Mucosa of gallbladder (tissue), 1 donor: Measurements from ENCODE around the gene CHADL. TPM values are rescaled to one million over a fixed set of nuclear protein-coding genes. Genes with fewer than 3 reads are reported as not detected.
A peak's percentile ranks its signal among the peaks of the same experiment; 100 is the strongest.

Experiments
- DNase-seq: peaks from one replicate; pipeline ENCODE4 v3.0.0-alpha.2; 2020; ENCODE audit warnings: low spot score
- total RNA-seq: library from RNA; stranded (reverse); gene quantifications from one replicate; pipeline ENCODE4 v1.2.1, GENCODE V29; 2021
- donor health status: DM: no; HTN: no; CAD: no.

Gene CHADL
- total RNA-seq, 1 donor from 2014 or later: 5.4 TPM

DNA sequence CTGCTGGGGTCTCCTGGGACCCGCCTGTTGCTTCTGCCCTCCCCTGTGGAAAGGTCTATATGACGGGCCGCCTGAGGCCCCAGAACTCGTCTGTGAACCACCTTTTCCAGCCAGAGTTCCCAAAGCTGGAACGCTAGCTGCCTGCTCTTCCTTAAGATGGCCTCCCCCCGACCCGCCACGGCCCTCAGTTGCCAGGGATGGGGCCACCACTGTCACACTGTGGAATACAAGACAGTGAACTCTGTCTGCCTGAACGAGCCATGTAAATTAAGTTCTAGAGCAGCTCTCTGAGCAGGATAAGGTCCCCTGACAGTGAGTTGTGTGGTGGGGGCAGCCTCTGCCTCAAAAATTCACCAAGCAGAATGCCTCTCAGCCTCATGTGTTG lies 10.3 kb downstream of the CHADL start:
- DNase-seq: no peak

DNA sequence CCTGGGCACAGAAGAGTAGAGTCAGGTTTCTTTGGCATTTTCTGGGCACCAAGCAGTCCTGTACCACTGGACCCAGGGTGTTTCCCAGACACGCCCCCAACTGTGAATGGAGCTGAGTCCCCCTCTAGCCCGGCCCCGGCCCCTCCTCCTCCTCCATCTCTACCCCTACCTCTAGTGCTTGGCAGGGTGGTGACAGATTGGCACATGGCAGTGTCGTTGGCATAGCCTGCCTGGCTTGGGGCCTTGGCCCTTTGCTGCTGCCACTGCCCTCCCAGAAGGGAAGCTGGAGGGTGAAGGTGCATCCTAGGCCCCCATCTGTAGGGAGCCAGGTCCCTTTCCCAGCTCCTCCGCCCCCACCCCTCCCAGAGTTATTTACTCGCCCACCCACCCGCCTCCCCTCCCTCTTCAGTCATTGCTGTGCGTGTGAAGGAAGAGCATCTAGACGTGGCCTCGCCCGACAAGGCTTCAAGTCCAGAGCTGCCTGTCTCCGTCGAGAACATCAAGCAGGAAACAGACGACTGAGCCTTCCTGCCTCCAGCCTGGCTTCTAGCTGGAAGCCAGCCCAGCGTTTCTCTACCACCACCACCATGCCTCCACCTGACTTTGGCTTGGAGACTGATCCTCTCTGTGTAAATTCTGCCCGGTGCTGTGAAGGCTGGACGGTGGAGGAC lies 10.9 kb downstream of the CHADL start:
- no peak for DNase-seq

DNA sequence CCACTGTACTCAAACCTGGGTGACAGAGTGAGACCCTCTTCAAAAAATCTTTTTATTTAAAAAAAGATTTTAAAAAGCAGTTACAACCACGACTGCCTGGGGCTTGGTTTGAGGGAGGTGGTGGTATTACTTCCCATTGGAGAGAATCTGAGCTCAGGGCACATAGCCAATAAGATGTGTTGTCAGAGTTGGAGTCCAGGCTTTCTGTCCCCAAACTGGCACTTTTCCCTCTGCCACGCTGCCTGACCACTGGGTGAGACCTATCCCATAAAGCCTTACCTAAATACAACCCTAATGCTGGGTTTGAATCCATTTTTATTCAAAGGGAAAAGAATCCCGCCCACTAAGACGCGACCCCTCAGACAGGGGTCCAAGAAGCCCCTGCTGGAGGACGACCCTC lies 11.5 kb downstream of the CHADL start:
- DNase-seq: no peak

DNA sequence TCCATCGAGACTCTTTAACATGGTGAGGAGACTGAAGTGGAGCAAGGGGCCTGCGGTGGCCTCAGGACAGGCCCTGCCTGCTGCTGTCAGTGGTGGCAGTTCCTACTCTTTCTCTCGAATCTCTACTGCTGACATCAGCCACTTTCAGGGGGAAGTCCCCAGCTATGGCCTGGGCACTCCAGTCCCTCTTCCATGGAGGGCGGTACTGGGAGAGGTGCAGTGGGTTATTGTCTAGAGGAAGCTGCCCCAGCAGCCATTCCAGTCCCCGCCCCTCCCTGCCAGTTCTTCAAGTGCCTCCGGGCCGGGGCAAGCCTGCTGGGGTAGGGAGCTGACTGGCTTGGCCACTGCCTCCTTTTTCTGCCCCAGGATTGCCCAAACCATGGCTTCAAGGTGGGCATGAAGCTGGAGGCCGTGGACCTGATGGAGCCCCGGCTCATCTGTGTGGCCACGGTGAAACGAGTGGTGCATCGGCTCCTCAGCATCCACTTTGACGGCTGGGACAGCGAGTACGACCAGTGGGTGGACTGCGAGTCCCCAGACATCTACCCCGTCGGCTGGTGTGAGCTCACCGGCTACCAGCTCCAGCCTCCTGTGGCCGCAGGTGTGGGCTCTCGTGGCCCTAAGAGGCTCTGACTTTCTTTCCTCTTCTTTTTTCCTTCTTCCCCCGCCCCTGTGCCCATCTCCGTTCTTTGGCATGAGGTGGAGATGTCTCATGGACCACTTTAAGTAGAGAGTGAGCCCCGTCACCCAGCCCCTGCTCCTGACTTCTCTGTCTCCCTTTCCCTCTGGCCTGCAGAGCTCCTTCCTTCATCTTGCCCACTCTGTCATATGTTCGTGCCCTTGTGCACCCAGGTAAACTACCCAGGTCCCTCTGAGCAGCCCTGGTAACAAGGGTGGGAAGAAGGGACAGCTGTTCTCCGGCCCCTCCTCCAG lies 13.7 kb downstream of the CHADL start:
- no peak for DNase-seq

DNA sequence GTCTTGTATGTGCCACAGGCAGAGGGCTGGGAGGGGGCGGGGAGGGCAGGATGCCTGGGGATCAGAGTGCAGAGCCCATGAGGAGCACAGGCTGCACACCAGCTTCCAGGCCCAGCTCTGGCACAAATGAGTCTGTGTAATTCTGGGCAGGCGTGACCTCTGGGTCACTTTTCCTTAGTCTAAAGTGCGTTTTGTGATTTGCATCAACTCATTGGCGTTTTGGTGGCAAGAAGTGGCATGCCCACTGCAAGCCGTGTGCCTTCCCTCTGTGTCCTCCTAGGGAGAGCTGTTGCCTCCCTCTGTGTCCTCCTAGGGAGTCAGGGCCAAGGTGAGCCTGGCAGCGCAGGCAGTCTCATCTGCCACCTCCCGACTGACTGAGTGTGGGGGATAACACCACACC lies 17.2 kb downstream of the CHADL start:
- DNase-seq: no peak

DNA sequence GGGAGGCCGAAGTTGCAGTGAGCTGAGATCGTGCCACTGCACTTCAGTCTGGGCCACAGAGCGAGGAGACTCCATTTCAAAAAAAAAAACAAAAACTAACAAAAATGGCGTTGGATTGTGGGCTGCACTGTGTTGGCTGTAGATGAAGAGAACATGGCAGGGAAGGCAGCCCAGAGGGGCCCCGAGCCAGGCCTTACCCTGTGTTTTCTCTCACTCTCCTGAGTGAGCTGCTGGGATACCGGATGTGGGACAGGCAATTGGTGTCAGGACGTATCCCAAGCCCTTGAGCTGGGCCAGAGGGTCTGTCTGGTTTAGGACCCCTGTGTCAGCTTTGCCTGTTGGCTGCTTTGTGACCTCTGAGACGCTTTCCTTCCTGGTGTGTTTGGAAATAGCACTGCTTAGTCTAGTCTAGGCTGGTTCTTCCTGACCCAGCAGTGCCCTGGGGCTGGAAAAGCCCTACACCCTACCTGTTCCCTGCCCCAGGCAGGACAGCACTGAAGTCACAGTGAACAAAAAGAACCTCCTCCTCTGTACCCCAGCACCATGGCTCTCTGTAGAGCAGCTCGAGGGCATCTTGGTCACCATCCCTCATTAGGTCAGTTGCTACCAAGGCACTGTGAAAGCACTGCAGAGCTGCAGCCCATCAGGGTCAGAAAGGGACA lies 17.8 kb downstream of the CHADL start:
- DNase-seq: no peak

DNA sequence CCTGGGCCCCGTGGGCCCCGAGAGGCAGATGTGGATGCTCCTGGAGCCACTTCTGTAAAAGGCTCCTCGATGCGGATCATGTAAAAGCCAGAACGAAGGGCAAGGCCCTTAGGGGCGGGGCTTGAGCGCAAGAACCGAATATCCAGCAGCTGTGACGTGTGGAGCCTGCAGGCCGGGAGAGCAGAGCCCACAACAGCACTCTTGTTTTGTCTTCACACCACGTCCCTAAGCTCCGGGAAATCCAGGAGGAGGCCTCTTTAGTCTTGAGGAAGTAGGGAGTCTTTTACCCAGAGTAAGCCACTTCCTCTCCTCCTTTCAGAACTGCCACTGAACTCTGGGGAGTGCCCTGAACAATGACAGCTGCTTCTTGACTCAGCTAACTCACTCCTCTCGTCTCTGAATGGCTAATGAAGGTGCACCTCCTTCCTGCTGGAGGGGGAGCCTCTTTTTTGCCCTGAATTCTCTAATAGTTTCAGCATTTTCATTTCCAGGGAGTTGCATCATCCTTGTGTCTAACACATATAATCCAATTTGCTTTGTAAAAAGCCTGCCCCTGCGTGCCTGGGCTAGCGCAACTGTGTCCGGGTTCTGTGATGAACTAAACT lies 23.1 kb downstream of the CHADL start:
- DNase-seq: peak; percentile 67

DNA sequence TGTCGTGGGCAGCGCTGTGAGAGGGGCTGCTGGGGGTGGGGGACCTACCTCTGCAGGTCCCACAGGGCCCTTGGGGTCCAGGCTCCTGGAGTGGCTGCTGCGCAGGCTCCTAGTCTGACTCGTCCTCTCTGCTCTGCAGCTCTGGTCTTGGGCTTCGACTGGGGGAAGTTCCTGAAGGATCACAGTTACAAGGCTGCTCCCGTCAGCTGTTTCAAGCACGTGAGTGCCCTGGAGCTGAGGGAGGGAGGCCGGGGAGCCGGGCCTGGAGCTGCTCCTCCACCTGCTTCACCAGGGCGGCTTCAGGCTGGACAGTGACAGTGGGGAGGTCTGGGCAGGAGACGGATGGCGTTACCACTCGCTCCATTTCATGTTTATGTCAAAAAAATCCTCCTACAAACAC lies 23.7 kb downstream of the CHADL start:
- DNase-seq: no peak

DNA sequence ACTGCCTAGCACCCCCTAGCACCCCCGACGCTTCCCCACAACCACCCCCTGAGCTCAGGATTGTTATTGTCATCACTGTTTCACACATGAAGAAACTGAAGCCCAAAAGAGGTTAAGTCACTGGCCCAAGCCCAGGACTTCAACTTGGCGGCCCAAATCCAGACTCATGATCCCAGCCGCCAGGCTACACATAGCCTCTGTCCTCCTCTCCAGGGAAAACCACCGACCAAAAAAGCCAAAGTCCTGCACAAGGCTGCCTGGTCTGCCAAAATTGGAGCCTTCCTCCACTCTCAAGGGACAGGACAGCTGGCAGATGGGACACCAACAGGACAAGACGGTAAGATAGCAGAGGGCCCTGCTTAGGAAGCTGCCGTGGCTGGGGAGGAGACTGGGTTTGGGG lies 24.8 kb downstream of the CHADL start:
- DNase-seq: no peak

DNA sequence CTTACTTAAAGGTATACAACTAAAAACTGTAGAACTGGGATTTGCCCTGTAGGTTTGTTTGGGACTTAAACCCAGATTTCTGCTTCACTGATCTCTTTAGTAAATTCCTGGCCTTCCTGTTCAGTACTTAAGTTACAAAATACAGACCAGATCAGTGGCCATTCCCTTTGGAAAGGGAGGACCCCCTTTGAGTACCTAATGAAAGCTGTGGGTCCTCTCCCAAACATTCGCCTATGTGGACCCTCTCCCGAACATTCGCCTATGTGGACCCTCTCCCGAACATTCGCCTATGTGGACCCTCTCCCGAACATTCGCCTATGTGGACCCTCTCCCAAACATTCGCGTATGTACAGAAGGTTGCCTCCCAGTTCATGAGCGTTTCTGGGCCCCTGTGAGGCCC lies 25.3 kb downstream of the CHADL start:
- no peak for DNase-seq

DNA sequence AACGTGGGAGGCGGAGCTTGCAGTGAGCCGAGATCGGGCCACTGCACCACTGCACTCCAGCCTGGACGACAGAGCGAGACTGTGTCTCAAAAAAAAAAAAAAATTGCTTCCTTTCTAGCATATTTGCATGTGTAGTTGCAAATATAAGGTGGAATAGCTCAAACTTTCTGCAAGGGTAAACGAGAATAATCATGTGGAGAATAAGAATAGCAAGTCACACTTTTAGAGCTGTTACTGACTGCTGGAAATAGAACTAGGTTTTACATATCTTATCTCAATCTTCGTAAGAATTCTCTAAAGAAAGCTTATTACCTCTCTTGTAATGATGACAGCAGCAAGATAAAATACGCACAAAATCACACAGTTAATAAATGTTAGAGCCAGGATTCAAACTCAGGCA lies 34.0 kb downstream of the CHADL start:
- DNase-seq: no peak

DNA sequence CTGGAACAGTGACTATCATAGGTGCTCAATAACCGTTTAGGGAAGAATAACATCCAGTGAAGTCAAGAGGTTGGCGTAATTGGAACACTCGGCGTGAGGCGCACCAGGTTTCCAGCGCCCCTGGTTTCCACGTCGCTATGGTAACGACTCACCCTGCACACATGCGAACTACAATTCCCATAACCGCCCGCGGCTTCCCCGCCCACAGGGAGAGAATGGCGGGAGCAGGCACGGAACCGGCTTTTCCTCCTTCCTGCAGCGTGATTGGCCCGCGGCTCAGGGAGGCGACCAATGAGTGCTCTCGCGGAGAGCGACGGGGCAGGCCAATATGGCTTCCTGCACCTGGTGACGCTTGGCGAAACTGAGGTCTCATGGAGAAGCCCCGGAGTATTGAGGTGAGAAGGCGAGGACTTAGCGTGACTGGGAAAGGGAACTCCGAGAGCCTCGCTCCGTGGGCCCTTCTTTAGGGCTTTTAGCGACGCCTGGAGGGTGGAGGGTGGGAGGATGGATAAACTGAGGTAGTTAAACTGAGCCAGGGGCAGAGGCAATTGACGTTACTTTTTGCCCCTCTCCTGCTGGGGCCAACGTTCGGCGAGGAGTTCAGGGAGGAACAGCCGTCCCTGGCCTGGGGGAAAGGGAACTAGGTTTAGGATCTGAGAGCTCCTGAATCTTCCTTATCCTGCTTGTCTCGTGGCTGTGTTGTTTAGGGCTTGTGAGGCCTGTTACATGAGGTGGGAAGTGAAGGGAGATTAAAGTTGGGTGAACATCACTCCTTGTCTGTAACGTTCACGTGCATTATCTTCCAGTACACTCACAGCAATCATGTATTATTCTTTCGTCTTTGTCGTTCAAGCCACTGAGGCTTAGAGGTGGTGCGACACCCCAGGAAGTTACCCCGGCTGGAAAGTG lies 35.5 kb downstream of the CHADL start, which contains the start of gene L3MBTL2:
Gene L3MBTL2 (plus strand): TSS at position 321 of the 909 bp plus-strand sequence. CDS start 51 bp downstream, at position 372.
- peak; percentile 97 for DNase-seq

DNA sequence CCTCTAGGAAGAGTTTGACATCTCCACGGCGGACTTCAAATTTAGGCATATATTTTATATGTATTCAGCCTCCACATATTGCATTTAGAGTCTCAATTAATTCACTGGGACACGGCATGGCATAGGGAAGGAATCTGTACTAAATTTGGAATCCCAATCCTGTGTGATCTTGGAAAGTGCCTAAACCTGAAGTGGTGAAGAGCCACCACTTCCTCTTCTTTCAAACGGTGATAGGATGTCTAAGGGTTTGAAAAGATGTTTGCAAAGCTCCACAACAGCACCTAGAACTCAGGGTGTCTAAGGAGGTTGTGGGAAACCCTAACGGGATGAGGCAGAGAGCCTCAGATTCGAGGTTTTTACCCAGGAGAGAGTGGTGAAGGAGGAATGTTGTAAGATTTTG lies 36.7 kb downstream of the CHADL start:
- no peak for DNase-seq

DNA sequence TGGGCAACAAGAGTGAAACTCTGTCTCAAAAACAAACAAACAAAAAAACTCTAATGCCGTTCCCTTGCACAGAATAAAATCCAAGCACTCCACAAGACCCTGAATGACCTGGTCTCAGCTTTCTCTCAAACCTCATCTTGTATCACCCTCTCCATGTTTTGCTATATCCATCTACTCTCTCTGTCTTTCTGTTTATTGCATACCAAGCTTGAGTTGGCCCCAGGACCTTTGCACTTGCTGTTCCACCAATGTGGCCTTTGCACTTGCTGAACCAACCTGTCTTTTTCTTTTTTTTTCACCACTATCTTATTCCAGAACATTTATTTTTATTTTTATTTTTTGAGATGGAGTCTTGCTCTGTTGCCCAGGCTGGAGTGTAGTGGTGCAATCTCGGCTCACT lies 37.6 kb downstream of the CHADL start:
- DNase-seq: no peak

DNA sequence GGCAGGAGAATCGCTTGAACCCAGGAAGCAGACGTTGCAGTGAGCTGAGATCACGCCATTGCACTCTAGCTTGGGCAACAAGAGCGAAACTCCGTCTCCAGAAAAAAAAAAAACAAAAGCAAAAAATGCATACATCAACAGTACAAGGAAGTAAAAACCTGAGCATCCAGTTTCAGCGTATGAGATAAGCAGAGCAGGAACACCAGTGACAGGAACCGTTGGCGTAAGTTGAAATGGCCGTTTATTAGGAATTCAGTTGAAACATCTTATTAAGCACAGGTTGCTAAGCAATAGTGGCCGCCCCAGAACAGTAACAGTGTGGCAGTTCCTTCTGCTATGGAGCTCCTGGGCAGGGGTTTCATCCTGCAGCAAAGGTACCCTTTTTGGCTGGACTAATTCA lies 39.6 kb downstream of the CHADL start:
- DNase-seq: no peak

DNA sequence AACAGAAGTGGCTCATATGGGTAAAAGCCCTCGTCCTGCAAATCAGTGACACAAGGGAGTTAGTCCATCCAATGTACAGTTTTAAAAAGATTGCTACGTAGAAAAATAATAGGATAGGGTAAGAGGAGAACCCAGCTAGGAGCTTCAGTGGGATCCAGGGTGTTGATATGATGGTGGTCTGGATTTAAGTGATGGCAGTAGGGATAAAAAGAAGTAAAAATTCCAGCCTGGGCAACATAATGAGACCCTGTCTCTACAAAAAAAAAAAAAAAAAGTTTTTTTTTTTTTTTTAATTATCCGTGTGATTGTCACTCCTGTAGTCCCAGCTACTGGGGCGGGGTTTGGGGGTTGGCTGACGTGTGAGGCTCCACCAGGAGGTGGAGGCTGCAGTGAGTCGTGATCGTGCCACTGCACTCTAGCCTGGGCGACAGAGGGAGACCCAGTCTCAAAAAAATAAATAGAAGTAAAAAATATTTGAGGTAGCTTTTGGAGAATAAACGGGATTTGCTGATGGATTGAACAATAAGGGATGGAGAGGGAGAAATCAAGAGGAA lies 42.6 kb downstream of the CHADL start:
- peak; percentile 43 for DNase-seq

DNA sequence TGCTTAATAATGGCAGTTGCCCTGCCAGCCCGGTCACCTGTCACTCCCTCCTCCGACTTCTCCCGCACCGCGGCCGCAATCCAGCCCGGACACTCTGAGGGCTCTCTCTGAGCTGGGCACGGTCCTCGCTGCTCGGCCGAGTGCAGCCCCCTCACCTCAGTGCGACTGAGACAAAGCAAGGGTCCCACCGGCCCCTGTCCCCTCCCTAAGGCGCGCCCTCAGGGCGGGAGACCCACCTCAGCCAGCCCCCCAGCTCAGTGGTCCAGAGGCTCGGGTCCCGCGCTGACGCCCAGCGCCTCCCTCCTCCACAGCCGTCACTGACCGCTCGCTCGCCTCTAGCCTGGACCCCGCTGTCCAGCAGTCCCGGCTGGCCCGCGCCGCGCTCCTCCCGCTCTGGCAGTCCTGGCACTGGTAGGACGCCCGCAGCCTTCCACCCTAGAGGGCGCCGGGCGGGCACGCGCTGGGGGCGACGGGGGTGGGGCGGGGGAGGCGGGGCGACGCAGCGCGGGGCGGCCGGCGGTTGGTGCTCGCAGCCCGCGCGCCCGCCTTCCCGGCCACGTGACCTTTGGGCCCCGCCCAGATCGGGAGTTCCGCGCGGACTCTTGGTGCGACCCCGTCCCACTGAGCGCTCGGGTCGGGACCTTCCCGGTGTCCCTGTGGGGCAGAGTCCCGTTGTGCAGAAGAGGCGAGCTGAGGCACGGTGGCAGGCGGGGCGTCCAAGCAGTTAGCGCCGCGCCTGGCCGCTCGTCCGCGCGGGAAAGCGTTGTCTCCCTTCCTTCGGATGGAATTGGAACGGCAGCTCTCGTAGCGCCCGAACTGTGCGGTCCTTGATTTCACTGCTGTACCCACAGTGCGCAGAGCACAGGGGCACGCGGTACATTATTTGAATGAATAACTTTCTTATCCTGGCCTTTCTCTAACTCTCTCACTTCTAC lies 43.4 kb downstream of the CHADL start:
- DNase-seq: peak; percentile 79

DNA sequence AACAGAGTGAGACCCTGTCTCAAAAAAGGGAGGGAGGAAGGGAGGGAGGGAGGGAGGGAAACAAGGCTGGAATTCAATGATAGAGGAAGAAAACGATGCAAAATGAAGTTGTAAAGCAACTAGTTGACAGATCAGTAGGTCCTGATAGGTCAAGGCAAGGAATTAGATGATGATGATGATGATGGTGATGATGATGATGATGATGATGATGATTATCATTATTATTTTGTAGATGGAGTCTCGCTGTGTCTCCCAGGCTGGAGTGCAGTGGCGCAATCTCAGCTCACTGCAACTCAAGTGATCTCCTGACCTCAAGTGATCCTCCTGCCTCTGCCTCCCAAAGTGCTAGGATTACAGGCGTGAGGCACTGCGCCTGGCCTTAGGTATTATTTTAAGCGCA lies 46.9 kb downstream of the CHADL start:
- DNase-seq: no peak

DNA sequence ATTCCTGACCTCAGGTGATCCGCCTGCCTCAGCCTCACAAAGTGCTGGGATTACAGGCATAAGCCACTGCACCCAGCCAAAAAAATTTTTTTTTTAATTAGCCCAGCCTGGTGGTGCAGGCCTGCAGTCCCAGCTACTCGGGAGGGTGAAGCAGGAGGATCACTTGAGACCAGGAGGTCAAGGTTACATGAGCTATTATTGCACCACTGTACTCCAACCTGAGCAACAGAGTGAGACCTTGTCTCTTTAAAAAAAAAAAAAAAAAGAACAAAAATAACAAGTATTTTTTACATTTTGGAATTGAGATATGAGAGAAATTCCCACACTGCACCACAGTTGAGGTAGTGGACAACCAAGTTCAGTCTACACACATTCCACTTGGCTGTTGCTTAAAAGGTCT lies 49.3 kb downstream of the CHADL start:
- no peak for DNase-seq

DNA sequence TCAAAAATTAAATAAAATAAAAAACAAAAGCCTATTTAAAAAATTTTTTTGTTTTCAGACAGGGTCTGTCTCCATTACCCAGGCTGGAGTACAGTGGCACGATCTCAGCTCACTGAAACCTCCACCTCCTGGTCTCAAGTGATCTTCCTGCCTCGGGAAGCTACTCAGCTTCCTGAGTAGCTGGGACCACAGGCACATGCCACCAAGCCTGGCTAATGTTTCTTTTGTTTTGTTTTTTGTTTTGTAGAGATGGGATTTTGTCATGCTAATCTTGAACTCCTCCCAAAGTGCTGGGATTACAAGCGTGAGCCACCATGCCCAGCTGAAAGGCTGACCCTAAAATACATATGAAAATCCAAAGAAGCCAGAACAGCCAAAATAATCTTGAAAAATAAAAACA lies 56.1 kb downstream of the CHADL start:
- no peak for DNase-seq
